SIG-M5 treated with dmso at 0.1 percent for 504 hours (cell line): ENCODE measurements around the gene HEBP2.

Experiments
- DNase-seq: peaks from one replicate; lab custom pipeline; 2025; ENCODE audit not compliant: unreplicated experiment; lab: John Stamatoyannopoulos, UW

The HEBP2 gene

DNA sequence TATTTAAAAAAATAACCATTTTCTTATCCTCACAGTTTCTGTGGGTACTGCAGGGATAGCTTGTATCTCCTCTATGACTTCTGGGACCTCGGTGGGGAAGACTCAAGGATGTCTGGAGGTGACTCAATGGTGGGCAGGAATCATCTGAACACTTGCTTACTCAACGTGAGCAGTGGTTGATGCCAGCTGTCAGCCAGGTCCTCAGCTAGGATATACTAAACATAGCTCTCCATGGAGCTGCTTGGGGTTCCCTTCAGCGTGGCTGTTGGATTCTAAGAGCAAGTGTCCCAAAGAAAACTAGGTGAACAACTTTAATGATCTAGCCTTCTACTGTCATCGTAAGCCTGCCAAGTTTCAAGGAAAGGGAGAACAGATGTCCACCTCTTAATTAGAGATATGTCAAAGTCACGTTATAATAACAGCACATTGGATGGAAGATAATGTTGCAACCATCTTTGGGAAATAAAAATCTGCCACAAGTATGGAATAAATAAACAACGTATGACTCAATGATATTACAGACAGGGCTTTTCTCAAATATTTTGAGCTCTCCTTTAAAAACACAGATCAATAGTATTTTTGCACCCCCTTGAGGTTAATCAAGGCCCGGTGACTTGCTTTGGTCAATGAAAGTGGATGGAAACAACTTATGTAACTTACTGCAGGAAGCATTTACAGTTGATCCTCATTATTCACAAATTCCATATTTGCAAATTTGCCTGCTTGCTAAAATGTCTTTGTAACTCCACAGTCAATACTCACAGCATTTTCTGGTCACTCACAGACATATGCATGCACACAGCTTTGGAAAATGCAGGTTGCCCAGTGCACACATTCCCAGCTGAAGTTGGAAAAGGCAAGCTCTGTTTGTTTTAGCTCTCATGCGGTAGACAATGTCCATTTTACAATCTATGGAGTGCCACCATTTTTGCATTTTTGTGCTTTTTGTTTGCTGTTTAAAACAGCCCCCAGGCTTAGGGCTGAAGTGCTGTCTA, 6.6 kb upstream of the HEBP2 start:
- no peak for DNase-seq

DNA sequence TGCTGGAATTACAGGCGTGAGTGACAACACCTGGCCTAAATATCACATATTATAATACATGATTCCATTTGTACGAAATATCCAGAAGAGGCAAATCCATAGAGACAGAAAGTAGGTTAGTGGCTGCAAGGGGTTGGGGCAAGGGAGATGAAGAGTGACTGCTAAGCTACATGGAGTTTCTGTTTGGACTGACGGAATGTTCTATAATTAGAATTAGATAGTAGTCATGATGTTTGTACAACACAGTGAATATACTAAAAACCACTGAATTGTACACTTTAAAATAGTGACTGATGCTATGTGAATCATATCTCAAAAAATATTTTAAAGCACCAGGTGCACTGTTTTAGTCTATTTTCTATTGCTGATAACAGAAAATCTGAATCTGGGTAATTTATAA, 3.7 kb upstream of the HEBP2 start:
- no peak for DNase-seq

DNA sequence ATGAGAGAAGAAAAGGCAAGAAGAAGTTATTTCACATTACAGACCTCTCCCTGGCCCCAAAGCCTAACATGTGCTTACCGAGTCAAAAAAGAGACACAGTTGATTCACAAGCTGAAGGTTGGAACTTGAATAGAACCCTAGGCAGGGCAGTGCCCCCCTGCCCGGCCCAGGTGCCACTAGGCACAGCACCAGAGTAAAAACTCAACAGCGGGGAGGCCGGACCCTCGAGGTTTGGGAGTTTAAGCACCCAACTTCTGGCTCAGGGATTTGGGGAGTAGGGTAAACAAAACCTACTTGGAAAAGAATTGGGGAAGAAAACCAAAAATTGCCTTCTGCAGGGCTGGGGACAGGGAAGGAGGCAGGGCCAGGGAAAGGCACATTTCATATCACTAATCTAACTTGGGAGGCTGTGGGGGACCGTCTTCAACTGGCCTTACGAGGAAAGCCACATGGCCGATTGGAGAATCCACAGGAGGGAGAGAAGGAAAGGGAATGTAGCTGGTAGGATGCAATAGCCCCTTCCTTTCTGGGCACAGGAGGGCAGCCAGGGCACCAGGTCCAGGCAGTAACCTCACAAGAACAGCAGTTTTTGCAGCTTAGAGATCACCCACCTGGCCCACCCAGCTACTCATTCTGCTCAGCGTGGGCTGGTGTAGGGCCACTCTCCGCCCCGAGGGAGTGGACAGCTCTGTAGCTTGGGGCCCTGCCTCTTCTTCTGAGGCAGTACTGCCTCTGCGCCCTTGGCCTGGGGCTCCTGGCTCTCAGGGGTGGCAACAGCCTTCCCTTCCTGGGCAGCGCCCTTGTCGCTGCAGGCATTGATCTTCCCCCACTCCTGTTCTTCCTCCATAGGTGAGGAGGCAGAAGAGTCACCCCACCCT, 1.8 kb upstream of the HEBP2 start:
- no peak for DNase-seq

DNA sequence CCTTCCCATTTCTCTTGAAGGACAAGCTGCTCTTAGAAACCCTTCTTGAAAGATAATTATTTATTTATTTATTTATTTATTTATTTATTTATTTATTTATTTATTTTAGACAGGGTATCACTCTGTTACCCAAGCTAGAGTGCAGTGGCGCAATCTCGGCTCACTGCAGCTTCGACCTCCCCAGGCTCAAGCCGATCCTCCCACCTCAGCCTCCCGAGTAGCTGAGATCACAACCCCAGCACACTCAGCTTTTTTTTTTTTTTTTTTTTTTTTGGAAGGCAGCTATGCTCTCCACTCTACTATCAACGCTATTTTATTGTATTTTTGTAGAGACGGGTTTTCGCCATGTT, 1.2 kb upstream of the HEBP2 start:
- no peak for DNase-seq

DNA sequence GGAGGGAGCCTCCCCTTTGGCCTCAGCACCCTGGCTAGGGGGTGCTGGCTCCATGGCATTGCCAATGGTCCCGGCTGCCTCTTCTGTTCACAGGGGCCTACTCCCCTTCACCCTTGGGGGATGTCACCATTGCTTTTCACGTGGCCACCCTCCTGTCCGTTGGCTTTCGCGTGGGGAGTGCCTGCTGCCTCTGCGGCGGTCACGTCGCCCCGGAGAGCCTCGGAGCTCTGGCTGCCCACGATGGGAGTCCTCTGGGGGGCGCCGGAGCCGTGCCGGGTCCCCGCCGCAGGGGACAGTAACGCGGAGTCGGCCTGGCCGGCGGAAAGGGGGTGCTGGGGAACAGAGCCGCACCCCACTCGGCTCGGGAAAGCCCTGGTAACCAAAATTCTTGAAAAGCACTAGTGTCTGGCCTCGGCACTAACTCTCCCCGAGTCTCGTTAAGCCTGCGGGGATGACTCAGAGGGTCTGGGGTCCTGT, 661 bp upstream of the HEBP2 start:
- DNase-seq, result no peak

DNA sequence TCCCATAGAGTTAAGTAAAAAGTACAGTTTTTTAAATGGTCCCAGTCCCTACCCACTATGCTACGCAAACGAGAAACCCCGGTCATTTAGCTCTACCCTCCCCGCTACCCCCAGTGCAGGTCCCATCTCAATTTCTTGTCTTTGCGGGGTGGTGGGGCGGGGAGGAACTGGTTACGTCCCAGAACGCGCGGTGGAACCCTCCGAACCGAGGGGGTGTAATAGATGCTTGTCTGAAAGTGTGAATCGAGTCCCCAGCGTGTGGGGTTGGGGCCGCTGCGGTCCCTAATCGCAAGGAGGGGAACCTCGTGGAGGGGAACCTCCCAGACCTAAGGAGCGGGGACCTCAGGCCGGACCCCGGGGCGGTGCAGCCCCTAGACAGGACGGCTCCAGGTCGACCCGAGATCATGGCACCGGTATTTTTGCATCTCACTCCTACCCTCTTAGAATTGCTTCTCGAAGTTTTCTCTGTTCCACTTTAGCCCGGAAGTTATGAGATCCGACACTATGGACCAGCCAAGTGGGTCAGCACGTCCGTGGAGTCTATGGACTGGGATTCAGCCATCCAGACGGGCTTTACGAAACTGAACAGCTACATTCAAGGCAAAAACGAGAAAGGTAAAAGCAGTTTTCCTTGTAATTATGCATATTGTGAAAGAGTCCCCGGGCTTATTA, 779 bp downstream of the HEBP2 start:
- no peak for DNase-seq

DNA sequence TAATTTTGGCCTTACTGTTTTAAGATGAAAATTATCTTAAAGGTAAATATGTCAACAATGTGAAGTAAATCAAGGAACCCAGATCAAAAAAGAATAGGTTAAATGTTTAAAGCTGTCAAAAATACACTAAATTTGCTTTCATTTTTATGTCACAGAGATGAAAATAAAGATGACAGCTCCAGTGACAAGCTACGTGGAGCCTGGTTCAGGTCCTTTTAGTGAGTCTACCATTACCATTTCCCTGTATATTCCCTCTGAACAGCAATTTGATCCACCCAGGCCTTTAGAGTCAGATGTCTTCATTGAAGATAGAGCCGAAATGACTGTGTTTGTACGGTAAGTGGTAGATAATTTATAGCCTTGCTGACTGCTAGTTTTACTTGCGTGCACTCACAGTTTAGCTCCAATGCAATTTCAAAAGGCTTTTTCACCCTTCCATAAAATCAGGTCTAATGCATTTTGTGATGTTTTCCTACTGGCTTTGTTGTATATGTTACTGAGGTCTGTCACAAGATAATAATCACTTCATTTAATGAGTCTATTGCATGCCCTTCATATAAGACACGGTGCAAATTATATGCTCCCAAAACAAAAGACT, 1.9 kb downstream of the HEBP2 start:
- DNase-seq, result no peak

DNA sequence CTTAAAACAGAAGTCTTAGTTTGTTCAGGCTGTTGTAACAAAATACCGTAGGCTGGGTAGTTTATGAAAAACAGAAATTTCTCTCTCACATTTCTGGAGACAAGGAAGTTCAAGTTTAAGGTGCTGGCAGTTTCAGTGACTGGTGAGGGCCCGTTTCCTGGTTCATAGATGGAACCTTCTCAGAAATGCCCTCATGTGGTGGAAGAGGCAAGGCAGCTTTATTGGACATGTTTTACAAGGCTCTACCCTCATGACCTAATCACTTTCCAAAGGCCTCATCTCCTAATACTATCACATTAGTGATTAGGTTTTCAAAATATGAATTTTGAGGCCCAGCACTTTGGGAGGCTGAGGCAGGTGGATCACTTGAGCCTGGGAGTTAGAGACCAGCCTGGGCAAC, 2.4 kb downstream of the HEBP2 start:
- DNase-seq, result peak; percentile 68

DNA sequence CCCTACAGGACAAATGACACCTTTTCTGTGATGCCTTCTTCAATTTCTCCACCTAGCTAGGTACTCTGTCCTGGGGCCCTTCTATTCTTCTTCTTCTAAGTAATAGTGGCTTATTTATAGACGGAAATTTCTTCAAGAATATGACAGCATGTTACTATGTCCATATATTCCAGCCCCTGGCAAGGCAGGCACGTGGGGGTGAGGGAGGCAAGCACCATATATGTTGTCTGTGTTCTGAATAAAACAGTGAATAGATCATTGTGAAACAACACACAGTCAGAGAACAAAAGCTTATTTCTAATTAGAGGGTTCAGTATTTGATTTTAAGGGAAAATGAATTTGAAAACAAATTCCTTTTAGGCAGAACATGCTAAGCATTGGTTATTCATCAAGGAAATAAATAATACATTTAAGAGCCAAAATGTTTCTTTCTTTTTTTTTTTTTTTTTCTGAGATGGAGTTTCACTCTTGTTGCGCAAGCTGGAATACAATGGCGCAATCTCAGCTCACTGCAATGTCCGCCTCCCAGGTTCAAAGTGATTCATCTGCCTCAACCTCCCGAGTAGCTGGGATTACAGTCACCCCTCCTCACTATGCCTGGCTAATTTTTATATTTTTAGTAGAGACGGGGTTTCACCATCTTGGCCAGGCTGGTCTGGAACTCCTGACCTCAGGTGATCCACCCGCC, 6.2 kb downstream of the HEBP2 start:
- peak; percentile 60 for DNase-seq

DNA sequence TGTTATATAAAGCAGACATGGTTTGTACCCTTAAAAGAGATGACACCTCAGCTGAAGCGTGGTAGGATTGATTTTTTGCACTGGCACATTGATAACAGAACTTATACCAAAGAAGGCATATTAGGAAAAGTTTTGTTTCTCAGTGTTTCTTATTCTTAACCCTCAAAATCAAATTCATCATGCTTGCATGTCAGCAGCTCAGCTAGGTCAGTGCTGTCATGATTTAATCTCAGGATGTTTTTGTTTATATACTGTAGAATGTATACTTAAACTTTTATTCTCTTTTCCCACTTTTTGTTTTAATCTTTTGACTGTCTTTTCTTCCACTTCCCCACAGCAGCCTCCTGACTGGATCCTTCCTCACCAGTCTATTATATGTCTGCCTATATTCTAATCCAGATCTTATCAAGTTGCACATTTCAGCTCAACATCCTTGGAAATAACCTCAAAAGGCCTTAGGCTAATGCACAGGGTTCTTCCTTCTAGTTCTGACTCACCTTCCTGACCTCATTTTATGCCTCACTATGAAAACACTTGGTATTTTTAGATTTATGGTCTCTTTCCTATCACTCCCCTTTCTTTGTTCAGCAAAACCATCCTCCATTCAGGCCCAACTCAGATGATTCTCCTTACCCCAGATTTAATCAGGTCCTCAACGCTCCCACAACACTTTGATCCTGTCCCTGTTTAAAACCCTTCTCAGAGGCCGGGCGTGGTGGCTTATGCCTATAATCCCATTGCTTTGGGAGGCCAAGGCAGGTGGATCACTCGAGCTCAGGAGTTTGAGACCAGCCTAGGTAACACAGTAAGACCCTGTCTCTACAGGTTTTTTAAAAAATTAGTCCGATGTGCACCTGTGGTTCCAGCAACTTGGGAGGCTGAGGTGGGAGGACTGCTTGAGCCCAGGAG, 7.2 kb downstream of the HEBP2 start:
- no peak for DNase-seq

DNA sequence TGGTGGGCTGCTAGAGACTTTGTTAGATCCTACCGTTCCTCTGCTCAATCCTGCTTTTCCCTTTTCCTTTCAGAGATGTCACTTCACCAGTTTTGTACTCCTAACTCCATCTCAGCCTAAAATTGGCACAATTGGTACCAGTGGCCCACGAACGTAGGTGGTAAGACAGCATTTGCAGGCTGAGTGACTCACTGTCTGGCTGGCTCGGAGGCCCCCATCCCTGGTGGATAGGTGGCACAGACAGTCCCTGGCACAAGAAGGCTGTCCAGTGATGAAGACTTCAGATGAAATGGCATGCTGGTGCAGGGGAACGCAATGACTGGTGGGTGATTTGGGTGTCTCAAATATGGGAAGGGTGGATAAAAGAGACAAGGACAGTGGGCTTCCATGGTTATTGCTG, 11.1 kb downstream of the HEBP2 start:
- no peak for DNase-seq

DNA sequence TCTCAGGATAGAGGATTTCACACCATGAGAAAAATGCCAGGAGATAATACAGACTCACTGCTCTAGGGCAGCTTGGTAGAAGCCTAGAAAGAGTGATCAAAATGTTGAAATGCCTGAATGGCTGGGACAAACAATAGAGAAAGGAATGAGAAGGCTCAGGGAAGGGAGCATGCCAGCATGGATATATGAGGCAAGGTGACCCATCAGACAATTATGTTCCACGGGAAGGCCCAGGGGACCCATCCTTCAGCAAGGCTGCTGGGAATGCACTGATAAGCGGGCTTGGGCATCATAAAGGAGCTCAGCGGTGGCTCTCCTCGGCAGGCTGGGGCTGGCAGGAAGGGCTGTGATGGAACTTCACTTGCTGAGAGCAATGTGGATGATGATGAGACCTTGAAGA, 12.2 kb downstream of the HEBP2 start:
- no peak for DNase-seq

DNA sequence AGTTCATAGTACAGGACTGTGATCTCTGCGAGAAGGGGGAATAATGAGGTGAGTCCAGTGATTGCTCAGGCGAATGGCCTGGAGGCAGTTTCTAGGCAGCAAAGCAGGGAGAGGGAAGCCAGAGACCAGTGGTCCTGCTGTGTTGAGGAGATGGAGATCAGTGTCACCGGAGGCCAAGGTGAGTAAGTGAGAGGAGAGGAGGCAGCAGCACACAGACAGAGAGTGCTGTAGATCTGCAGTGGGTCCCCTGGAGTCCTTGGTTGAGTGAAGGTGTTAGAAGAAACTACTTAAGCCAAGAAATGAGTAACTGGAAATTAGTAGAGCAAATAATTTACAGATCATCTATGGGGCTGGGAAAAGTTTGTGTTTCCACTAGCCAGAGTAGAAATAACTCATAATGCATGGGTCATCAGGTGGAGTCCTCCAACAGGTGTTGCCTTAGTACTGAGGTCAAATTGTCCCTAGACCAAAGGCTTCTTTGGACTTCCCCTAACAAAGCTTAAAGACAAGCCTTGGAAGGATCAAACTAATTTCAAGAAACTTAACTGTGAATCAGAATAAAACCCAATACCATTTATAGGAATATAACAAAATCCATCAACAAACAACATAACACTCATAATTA, 13.6 kb downstream of the HEBP2 start:
- no peak for DNase-seq

DNA sequence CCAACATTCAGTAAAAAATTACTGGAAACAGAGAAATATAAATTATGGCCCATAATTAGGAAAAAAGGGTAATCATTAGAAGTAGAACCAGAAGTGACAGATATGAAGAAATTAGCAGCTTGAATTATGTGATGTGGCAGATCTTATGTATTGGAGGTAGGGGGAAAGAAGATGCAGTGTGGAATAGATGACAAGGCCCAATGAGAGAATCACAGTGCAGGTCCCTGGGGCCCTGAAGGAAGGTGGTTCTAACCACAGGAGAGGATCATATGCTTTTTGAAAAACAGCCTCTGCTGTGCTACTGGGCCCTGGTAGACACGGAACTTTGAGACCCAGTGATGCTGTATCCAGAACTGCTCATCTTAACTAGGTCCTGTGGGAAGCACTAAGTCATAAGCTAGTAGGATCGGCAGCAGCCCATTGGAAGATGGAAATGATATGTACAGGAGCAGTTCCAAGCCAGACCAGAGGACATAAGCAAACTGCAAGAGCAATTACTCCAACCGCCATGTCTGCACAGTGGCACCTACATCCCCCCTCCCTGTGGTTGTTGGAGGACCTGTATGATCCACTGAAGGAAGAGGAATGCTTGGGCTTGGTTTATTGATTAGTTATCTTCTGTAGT, 14.2 kb downstream of the HEBP2 start:
- DNase-seq, result no peak

DNA sequence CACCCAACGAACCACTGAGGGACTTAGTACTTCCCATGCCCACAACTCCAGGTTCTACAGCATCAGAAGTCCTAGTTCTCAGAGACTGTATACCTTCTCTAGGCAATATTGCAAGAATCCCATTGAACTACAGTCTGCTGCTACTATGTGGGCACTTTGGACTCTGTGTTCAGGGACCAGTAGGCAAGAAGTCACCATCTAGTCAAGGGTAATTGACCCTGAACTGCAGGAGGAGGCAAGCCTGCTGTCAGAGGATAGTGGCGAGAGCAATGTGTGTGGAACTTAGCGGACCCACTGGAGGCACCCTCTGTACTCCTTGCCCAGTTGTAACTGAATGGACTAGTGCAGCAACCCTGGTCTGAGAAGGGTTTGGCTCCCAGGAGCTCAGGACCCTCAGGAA, 15.7 kb downstream of the HEBP2 start:
- no peak for DNase-seq

DNA sequence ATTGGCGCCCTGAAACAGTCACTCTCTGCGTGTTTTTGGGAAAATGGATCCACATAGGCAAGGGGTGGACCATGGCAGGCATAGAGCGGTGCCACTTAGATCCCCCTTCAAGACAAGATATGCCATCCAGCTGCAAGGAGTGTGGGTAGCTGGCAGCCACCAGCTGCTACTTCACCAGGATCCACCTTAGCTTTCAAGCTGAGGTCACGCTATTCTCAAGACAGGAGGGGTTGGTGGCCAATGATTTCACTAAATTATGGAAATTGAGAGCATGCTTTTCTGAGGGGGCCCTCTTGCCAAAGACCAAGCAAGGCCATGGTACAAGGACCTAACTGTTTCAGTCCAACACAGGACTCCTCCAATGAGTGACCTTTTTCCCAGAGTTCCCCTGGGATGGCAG, 16.3 kb downstream of the HEBP2 start:
- no peak for DNase-seq

DNA sequence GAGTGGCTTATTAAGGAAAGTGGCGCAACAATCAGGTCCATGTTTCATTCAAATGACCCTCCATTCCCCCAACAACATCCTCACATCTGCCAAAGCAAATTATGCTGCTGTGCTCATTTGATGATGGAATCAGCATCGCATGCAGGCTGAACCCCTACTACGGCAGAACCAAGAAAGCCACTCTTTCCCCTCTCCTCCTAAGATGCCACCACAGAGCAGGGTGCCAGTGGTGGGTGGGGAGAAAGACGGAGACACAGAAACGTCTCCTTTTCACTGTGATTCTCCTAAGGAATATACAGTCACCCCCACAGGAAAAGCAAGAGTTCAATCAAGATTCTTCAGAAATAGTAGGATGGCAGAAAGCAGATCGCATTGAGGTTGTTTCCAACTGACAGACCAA, 17.1 kb downstream of the HEBP2 start:
- no peak for DNase-seq

DNA sequence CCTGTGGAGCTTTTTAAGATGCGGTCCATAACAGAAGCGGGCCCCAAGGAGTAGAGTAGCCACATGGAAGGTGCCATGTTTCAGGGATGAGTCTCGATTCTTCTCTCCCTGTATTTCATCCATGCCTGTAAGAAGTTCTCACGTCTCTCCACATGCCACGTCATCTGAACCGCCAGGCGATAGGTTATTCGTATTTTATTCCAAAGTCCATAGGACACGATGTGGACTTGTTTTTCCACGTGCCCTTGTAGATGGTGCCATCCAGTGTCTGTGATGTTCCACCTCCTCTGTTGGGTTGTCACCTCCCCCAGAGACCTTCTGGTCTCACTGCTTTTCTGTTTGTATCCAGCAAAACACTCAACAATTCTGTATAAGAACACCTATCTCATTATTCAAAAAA, 17.6 kb downstream of the HEBP2 start:
- DNase-seq, result no peak
